Neutrophil (primary cell): ENCODE results near the gene IFT43.

ENCODE experiments used
- H3K27ac ChIP-seq: fragments of 200-600 bp; sonication (generic); 2 replicates; pipeline ENCODE4 v1.5.1; 2016; ENCODE audit warnings: mild to moderate bottlenecking, moderate library complexity
- H3K27me3 ChIP-seq: fragments of 200-600 bp; sonication (generic); 2 replicates; pipeline ENCODE4 v1.6.0; 2016; ENCODE audit warnings: mild to moderate bottlenecking
- H3K36me3 ChIP-seq: fragments of 200-600 bp; sonication (generic); 2 replicates; pipeline ENCODE4 v1.5.1; 2017
- H3K4me1 ChIP-seq, 2 experiments: fragments of 200-600 bp in 1 of 2; sonication (generic) in 1 of 2; 1 replicate in 1 of 2; 2 replicates in 1 of 2; pipeline versions ENCODE4 v1.5.1 to v1.6.1; 2013 to 2016; ENCODE audit warnings: low read depth in 1 of 2, low read length in 1 of 2, mild to moderate bottlenecking in 1 of 2, moderate library complexity in 1 of 2; ENCODE audit not compliant: control insufficient read depth in 1 of 2, insufficient read depth in 1 of 2
- H3K4me3 ChIP-seq, 2 experiments: fragments of 200-600 bp in 1 of 2; sonication (generic) in 1 of 2; 1 replicate in 1 of 2; 2 replicates in 1 of 2; pipeline ENCODE4 v1.5.1; 2013 to 2016; ENCODE audit warnings: low read depth in 1 of 2, low read length in 1 of 2, mild to moderate bottlenecking in 1 of 2, moderate library complexity in 1 of 2
- H3K9me3 ChIP-seq: fragments of 200-600 bp; sonication (generic); 2 replicates; pipeline ENCODE4 v1.5.1; 2016
- CTCF ChIP-seq: fragments of 200-600 bp; sonication (generic); IDR thresholded peaks from 2 replicates; pipeline ENCODE4 v1.5.1; 2016; ENCODE audit warnings: antibody characterized with exemption

IFT43 gene

GRCh38 chr14:76093077-76093476 lies 107.5 kb downstream of the IFT43 start:
- Histone ChIP-seq H3K9me3 (no peaks in the 10 kb centered on the region), H3K4me1 (no peaks in the 10 kb centered on the region), H3K36me3 (no peaks in the 10 kb centered on the region), H3K27me3 (peaks cover 4% of the 10 kb centered on the region), H3K27ac (no peak overlapping the region), H3K4me3 (no peak overlapping the region)
- TF ChIP-seq CTCF, result no peak

GRCh38 chr14:76096257-76096656 lies 110.7 kb downstream of the IFT43 start:
- Histone ChIP-seq H3K4me1 (no peaks in the 10 kb centered on the region), H3K4me3 (no peak overlapping the region), H3K36me3 (no peaks in the 10 kb centered on the region), H3K9me3 (no peaks in the 10 kb centered on the region), H3K27me3 (peaks cover 4% of the 10 kb centered on the region), H3K27ac (no peak overlapping the region)
- no peak for TF ChIP-seq CTCF

GRCh38 chr14:76097547-76097946 lies 112.0 kb downstream of the IFT43 start:
- Histone ChIP-seq H3K4me3 (no peak overlapping the region), H3K36me3 (no peaks in the 10 kb centered on the region), H3K4me1 (no peaks in the 10 kb centered on the region), H3K9me3 (no peaks in the 10 kb centered on the region), H3K27ac (no peak overlapping the region), H3K27me3 (peaks cover 1% of the 10 kb centered on the region)
- TF ChIP-seq CTCF, result no peak

GRCh38 chr14:76098047-76098446 lies 112.5 kb downstream of the IFT43 start:
- no peak overlapping the region for H3K27ac ChIP-seq
- no peak overlapping the region for H3K4me3 ChIP-seq
- H3K27me3 ChIP-seq, result no peaks in the 10 kb centered on the region
- no peaks in the 10 kb centered on the region for H3K9me3 ChIP-seq
- H3K36me3 ChIP-seq, result no peaks in the 10 kb centered on the region
- no peaks in the 10 kb centered on the region for H3K4me1 ChIP-seq
- no peak for TF ChIP-seq CTCF

GRCh38 chr14:76098916-76099675 lies 113.5 kb downstream of the IFT43 start:
- Histone ChIP-seq H3K27ac (no peak overlapping the region), H3K4me1 (no peaks in the 10 kb centered on the region), H3K27me3 (no peaks in the 10 kb centered on the region), H3K9me3 (no peaks in the 10 kb centered on the region), H3K36me3 (no peaks in the 10 kb centered on the region), H3K4me3 (no peak overlapping the region)
- no peak for TF ChIP-seq CTCF
